ENCODE data around the gene SFTPA2.
"Not testable (repeated sequence)": the region's sequence is repeated elsewhere in the genome, so short reads cannot be mapped to it uniquely, and the experiment has no call there.

Gene SFTPA2

DNA sequence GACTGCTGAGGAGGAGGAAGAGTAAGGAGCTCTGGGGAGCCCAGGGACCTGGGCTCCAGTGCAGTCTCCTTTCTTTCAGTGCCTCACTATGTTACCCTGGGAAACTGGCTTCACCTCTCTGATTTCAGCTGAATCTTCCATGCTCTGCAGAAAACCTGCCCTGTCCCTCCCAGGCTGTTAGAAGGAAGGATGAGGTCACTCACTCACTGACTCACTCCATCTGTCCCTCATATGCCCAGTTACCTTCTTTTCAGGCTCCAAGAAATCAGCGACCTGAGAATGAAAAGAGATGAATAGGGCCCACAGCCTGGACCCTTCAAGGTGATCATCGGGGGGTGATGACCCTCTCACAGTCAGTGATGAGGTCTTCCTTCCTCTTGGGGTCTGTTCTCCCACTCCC is 481 bp downstream of the SFTPA2 start:
- no peak for DNase-seq (ENCODE audit: low spot score)

DNA sequence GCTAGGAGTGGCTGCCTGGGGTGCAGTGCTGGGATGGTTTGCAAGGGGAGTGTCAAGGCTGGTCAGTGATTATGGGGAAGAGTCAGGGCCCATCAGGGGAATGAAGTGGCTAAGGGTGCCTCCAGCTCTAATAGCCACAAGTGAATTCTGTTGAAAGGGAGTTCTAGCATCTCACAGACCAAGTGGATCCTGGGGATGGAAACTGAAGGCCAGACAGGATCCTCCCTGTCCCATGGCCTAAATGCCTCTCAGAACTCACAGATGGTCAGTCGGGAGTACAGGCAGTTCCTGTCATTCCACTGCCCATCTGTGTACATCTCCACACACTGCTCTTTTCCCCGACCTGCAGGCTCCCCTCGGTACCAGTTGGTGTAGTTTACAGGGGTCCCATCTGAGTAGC is 3.2 kb downstream of the SFTPA2 start:
- DNase-seq (ENCODE audit: low spot score) = not testable (repeated sequence)

DNA sequence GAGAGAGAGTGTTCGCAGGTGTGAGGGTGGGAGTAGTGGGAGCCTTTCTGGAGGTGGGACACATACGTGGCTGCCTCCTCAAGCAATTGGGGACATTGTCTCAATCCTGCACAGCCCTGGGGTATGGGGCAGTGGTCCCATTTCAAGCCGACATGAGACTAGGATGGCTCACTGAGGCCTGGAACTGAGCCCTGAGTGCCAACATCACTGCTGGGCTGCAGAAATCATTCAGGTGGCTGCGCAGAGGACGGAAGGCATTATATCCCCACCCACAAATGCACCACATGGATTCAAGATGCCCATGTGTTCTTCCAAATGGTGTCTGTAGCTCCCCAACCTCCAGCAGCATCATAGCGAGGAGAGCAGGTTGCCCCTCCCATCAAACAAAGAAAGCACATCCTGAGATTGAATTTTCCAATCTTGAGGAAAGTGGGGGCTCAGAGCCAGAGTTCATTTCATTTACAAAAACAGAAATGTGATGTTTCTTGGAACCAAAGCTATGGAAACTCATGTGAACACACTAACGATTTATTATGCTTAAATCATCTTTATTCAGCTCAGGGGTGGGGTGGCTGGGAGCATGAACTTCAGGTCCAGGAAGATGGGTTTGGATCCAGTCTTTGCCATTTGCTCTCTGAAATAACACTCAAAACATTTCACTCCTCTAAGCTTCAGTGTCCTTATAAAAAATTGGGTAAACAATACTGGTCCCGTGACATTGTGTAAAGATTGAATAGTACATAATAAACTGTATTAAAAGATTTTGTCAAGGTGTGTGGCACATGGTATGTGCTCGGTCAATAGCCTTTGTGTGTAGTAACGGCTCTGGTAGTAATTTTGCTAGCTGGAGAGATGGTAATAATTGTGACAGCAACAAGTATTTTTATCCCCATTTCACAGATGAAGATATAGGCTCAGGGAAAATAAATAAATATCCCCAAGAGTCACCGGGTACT is 4.6 kb downstream of the SFTPA2 start:
- DNase-seq (ENCODE audit: low spot score) = no peak

DNA sequence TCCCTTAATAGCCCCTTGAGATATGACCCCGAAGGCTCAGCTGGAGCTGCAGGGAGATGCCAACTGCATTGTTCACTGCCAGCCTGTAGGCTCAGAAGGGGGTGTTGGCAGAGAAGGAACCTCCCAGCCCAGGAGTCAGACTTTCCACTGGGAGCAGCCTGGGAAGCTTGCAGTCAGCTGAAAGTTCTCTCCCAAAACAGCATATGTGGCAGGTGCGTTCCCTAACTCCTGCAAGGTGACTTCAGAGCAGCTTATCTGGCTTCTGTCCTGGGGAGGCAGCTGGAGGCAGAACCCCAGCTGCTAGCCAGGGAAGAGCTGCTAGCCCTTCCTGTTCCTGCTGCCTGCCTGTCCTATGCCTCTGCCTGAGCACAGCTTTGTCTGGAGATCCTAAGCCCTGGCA is 8.1 kb downstream of the SFTPA2 start:
- no peak for DNase-seq (ENCODE audit: low spot score)

DNA sequence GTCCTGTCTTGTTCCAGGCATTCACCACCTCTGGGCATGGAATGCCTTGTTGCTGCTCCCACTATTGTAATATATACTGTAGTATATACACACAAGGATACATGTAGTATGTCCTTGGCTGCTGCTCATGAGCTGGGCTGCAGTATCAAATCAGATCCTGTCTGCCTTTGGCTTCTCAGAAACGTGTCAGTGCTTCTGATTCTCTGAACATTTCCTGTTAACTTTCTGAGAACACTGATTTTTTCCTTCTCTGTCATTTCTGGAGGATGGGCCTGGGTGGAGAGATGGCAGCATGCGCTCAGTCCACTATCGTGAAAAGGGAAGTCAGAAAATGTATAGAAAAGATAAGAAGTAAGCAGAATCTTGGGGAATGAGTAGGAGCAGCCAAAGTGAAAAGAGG is 12.2 kb downstream of the SFTPA2 start:
- DNase-seq (ENCODE audit: low spot score) = no peak

DNA sequence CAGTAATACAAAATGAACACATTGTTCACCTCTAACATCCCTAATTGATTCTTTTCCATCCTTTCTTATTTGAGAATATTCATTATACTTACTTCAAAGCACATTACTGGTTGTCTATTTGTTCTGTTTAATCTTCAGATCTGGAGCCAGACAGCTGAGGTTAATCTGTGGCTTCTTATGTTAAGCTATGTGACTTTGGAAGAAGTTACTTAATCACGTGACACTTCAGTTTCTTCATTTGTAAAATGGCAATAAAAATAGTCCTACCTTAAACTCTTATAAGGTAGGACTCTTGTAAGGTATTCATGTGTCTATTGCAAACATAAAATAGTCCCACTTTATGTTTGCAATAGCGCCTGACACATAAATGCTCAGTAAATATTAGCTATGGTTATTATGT is 13.1 kb downstream of the SFTPA2 start:
- DNase-seq (ENCODE audit: low spot score) = not testable (repeated sequence)

DNA sequence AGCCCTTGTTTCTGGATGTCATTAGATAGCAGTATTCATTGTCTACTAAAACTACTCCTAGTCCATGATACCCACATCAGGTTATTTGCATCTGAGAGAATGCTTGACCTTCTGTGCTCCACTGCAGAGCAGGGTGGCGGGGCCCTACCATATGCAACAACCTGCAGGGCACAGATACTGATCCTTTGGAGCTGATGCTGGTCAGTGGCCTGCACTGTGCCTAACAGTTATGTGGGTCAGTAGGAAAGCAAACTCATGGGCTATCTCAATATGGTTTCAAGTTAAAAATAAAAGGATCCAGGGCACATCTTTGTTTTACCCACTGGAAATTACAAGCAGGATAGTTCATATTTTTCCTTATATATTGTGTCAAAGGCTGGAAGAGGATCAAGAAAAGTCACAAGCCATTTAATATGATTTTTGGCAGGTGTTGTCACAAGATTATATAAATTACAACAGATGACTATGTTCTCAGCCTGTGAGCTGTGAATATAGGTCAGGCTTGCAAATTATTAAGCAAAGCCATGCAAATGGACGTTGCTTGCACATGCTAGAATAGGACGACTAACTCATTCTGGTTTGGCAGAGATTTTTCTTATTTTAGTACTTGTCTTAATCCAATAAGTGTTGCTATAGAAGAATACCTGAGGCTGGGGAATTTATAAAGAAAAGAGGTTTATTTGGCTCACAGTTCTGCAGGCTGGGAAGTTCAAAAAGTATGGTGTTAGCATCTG is 15.1 kb downstream of the SFTPA2 start:
- DNase-seq (ENCODE audit: low spot score) = not testable (repeated sequence)

DNA sequence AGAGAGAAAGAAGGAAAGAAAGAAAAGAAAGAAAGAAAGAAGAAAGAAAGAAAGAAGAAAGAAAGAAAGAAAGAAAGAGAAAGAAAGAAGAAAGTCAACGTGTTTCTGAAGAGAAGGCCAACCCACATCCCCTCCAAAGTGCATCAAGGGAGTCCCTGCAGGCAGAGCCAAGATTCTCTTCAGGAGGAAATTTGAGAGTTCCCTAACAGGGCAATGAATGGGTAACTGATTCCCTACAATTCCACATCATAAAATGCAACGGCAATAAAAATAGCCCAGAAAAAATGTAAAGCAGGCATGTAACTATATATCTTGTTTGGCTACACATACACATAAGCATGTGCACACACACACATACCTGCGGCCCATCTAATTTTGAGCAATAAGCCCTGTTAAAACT is 15.8 kb downstream of the SFTPA2 start:
- DNase-seq (ENCODE audit: low spot score) = not testable (repeated sequence)

DNA sequence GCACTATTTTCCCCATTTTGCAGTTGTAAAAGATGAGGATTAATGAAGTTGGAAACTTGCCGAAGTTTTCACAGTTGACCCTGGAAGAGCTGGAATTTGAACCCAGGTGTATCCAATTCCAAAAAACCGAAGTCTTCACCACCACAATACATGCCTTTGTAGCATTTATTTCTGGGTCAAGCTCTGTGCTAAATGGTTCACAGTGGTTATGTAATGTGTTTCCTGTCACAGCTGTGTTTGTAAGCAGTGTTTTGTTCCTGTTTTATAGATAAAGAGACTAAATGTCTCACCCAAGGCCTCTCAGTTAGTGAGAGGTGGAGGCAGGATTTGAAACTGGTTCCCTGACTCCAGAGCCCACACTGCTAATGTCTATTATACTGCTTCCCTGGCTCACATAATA is 17.6 kb downstream of the SFTPA2 start:
- no peak for DNase-seq (ENCODE audit: low spot score)

DNA sequence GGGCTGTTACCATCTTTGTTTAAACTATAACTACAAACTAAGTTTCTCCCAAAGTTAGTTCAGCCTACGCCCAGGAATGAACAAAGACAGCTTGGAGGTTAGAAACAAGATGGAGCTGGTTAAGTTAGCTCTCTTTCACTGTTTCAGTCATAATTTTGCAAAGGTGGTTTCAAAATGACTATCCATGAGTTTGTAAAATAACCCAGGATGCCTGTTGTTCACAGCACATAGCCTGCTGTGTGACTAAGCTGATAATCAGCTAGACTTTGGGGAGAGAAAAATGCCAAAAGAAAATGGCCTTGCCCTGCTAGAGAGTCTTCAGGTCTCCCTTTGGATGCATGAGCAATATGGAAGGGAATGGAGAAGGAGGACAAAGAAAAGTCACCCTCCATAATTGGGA is 19.3 kb downstream of the SFTPA2 start:
- not testable (repeated sequence) for DNase-seq (ENCODE audit: low spot score)

DNA sequence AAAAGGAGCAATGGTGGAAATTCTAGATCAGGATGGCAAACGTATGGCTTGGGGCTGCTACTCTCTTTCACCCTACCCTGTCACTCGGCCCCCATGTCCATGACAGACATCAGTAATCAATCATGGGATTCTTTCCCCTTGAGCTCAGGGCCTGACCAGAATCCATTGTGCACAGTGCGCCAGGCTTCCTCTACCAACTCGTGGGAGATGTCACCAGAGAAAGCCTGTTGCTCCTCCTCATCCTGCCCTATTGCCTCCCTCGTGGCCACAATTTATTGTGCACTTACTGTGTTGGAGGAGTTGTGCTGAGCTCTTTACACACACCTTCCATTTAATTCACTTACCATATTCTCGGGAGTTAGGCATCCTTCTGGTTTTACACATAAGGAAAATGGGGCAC is 21.9 kb downstream of the SFTPA2 start:
- DNase-seq (ENCODE audit: low spot score) = not testable (repeated sequence)

DNA sequence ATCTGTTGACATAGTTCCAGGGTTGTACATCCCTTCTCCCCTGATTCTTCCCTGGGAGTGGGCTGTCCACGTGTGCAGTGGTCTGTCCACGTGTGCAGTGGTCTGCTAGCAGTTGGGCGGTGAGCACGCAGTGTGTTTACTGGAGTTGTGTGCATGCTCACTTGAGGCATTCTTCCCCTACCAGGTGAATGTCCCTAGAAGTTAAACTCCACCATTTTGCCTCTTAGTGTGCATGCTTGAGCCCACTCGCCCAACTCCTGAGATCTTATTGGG is 26.4 kb downstream of the SFTPA2 start:
- not testable (repeated sequence) for DNase-seq (ENCODE audit: low spot score)

DNA sequence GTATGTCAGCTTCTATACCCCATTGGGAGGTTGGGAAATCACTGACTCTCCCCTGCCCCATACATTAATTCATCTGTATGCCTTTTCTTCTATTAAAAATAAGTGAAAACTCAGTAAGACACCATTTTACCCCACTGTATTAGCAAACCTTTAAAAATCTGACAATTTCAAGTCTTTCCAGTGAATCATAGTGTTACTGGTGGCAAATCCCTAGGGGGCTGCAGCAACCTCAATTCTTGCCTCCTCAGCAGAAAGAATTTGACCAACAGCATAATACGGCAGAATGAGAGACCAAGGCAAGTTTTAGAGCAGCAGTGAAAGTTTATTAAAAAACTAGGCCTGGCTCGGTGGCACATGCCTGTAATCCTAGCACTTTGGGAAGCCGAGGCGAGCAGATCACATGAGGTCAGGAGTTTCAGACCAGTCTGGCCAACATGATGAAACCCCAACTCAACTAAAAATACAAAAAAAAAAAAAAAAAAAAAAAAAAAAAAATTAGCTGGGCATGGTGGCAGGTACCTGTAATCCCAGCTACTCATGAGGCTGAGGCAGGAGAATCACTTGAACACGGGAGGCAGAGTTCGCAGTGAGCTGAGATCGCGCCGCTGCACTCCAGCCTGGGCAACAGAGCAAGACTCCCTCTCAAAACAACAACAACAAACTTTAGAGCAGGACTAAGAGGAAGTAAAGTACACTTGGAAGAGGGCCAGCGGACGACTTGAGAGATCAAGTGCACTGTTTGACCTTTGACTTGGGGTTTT is 26.9 kb downstream of the SFTPA2 start:
- DNase-seq (ENCODE audit: low spot score) = not testable (repeated sequence)

DNA sequence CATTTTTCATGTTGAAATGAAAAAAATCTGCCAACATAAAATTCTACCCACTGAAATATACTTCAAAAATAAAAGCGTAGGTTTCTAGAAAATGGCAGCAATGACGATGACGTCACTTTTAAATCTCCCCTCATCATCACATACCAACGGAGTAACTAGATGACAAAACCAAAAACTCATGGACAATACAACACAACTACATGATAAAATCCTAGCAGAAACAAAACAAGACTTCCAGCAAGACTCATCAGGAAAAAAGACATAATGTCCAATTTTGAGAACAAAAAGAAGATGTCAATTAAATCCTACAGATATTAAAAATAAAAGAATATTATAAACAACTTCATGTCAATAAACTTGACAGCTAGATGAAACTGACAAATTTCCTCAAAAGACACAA is 31.9 kb downstream of the SFTPA2 start:
- DNase-seq (ENCODE audit: low spot score) = not testable (repeated sequence)

DNA sequence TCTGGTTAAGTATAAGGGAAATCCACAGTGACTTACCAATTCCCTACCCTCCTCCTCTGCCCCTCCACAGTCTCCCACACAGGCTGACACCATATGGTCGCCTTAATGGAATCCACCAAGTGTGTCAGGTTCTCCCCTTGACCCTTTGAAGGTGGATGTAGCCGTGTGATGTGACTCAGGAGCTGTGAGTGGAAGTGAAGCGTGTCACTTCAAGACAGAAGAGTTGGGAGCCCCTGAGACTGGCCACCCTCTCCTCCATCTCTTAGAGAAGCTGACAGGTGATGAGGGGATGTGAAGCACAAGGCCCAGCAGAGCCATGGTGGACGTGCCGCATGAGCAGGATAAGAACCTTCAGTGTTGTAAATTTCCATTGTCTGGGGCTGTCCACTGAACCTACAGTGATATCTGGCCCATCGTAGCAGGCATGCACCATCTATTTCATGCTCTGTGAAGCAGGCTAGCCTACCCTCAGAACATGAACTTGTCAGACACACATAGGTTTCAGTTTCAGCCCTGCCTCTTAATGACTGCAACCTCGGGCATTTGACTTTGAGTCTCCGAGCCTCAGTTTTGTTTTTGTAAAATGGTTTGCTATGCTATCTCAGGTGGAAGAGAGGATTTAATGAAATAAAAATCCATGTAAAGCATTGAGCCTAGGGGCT is 35.0 kb downstream of the SFTPA2 start:
- not testable (repeated sequence) for DNase-seq (ENCODE audit: low spot score)

DNA sequence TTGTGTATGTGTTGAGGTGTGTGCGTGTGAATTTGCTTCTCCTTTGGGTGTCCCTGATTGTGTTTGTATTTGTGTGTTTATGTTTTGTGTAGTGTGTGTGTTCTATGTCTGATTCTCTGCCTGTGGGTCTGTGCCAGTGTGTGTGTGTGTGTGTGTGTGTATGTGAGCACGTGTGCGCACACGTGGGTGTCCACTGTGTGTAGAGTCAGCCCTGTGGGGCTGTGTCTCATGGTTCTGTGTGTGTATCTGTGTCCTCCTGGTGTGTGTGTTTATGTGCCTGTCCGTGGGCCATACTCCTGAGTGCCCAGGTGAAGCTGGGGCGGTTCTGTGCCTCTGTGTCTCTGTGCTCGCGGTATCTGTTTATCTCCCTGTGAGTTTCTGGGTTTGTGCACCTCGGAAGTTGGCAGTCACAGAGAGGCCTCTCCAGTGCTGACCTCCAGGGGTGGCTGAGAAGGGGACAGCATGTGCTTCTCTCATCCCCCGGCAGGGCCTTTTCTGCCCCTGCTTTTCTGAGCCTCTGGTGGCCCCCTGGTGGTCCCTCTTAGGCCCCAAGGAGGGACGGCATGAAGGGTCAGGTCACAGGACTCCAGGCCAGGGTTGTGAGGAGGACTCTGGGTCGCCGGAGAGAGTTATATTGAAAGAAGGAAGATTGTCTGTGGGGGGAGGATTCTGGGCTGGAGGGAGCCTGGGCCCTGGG is 36.9 kb downstream of the SFTPA2 start:
- DNase-seq (ENCODE audit: low spot score) = not testable (repeated sequence)

DNA sequence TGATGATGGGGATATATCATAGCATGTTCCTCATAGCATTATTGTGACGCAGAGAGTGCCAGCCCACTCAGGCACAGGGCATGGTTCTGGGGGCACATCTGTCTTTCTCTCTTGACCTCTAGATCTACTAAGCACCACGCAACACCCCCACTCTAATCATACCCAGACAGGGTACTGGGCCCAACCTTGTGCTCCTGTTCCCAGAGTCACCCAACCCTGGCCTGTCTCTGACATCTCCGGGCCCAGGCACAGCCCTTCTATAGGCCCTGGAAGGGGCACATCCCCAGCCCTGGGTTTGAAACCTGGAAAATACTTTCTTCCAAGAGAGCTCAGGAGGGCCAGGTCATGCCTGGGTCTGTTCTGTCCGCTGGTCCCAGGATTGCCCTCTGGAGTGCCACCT is 37.7 kb downstream of the SFTPA2 start:
- DNase-seq (ENCODE audit: low spot score) = not testable (repeated sequence)

DNA sequence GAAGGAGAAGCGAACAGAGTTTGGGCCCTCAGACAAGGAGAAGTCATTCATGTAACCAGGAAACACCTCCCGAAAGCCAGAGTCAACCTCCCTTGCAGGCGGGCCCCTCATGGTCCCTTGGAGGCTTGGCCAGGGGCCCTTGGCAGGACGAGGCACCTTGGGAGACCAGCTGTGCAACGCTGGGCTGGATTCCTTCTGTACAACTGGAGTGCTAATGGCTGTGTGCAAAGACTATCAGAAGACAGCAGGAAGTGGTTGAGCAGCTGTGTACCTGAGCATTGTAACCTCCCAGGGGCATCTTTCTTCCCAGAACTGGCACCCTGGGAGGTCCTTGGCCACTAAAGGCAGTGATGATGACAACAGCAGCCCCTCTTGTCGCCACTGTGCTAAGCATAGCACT is 38.5 kb downstream of the SFTPA2 start:
- DNase-seq (ENCODE audit: low spot score) = not testable (repeated sequence)

DNA sequence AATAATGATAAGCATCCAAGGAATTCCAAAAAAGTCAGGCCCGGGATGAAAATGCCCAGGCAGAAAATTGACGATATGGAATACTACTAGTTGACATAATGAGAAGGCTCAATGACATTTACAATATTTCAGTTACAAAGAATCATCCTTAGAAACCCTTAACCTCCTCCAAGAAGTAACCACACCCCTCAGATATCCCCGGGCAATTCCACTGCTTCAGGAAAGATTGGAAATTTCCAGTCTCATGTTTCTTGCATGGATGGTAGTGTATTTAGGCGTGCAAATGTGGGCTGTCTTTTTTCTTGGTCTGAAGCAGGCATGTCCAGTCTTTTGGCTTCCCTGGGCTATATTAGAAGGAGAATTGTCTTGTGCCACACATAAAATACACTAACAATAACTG is 42.6 kb downstream of the SFTPA2 start:
- DNase-seq (ENCODE audit: low spot score) = not testable (repeated sequence)

DNA sequence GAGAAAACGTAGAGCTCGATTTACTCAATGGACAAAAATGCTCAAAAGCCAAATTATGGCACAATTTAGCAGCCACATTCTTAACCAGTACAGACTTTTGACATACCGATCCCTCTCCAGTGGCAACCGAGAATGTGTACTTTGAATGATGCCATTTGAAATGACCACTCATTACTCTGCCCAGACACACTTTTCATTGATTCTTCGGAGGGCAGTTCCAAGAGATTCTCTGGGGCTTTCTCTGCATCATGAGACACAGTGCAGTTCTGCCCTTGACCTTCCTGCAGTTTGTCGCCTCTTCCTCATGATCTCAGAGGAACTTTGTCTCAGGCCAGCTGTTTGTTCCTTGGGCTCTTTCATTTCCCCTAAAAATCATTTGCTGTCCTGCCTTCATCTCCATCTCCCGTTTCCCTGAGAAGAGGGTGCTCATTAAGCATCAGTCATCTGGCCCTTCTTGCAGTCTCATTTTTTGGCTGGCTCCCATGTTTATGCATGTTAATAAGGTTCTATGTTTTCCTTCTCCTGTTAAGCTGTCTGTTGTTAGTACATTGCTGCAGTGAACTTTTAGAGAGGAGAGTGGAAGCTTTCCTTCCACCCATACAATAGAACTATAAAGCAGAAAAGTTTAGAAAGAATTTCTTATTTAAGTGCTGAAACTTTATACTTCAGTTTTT is 43.5 kb downstream of the SFTPA2 start:
- DNase-seq (ENCODE audit: low spot score) = not testable (repeated sequence)

All from NAMALWA (cell line).